Stimulated activated CD4-positive, alpha-beta T cell treated with anti-CD3 and anti-CD28 coated beads, TNF-alpha, amount 100 ng/mL, for 48 hours (primary cell): ENCODE data around the gene TNFRSF8.

Experiments
- DNase-seq, 3 donors: peaks; one replicate each; pipeline ENCODE4 v3.0.0-alpha.2; 2020; ENCODE audit warnings: low read depth in 3 of 3

The TNFRSF8 gene

GRCh38 chr1:12173631-12174121 lies 110.6 kb downstream of the TNFRSF8 start:
- DNase-seq, result peak; percentile 70 to 77 (median 77)

- no peak for DNase-seq
These were observed 112.1 kb downstream of the TNFRSF8 start for GRCh38 chr1:12174924-12175810.

GRCh38 chr1:12176298-12177118 lies 113.4 kb downstream of the TNFRSF8 start:
- DNase-seq, result no peak

GRCh38 chr1:12177156-12177998 lies 114.3 kb downstream of the TNFRSF8 start:
- DNase-seq, result no peak

- DNase-seq, result peak; percentile 85 to 93 (median 89)
These were observed 114.9 kb downstream of the TNFRSF8 start for GRCh38 chr1:12177999-12178441.

GRCh38 chr1:12178511-12178910 lies 115.4 kb downstream of the TNFRSF8 start:
- no peak for DNase-seq

GRCh38 chr1:12179111-12179519 lies 116.0 kb downstream of the TNFRSF8 start:
- DNase-seq, result peak; percentile 61 to 85 (median 78)

- DNase-seq, result no peak
These were observed 116.6 kb downstream of the TNFRSF8 start for GRCh38 chr1:12179676-12180075.

GRCh38 chr1:12180315-12180714 lies 117.2 kb downstream of the TNFRSF8 start:
- no peak for DNase-seq

GRCh38 chr1:12180903-12181302 lies 117.8 kb downstream of the TNFRSF8 start:
- no peak for DNase-seq

- DNase-seq, result no peak
These were observed 118.5 kb downstream of the TNFRSF8 start for GRCh38 chr1:12181568-12181967.

- DNase-seq, result no peak
These were observed 119.4 kb downstream of the TNFRSF8 start for GRCh38 chr1:12182410-12182984.

GRCh38 chr1:12183095-12183794 lies 120.1 kb downstream of the TNFRSF8 start:
- DNase-seq, result no peak

- DNase-seq, result no peak
These were observed 121.0 kb downstream of the TNFRSF8 start for GRCh38 chr1:12184008-12184681.

- no peak for DNase-seq
These were observed 122.2 kb downstream of the TNFRSF8 start for GRCh38 chr1:12185036-12185917.

- no peak for DNase-seq
These were observed 123.0 kb downstream of the TNFRSF8 start for GRCh38 chr1:12185918-12186678.

- no peak for DNase-seq
These were observed 123.5 kb downstream of the TNFRSF8 start for GRCh38 chr1:12186679-12186985.

GRCh38 chr1:12188115-12188514 lies 125.0 kb downstream of the TNFRSF8 start:
- no peak for DNase-seq
